Central memory CD8-positive, alpha-beta T cell (primary cell): Measurements from ENCODE around the gene SPRR2B.
"Not testable (repeated sequence)": the region's sequence is repeated elsewhere in the genome, so short reads cannot be mapped to it uniquely, and the experiment has no call there.

ENCODE experiments used
- ATAC-seq: fragments of 150-1000 bp; cut with Tn5 transposase; replicated peaks from 2 replicates; pipeline ENCODE4 v1.10.0; 2022; ENCODE audit warnings: mild to moderate bottlenecking, moderate FRiP score, moderate number of reproducible peaks; ENCODE audit not compliant: poor library complexity, severe bottlenecking; ENCODE audit errors: extremely low read depth
- DNase-seq, 2 donors: peaks; one replicate each; pipeline ENCODE4 v3.0.0; 2021; ENCODE audit warnings: low spot score in 2 of 2
- H3K27ac Mint-ChIP-seq: one replicate; pipeline ENCODE4 v1.8.0; 2022; ENCODE audit warnings: low read depth, mild to moderate bottlenecking, moderate library complexity, mixed read lengths
- H3K27me3 Mint-ChIP-seq: one replicate; pipeline ENCODE4 v1.8.0; 2022; ENCODE audit warnings: mixed read lengths
- H3K36me3 Mint-ChIP-seq: one replicate; pipeline ENCODE4 v1.8.0; 2022; ENCODE audit warnings: mild to moderate bottlenecking, moderate library complexity, mixed read lengths; ENCODE audit not compliant: insufficient read depth
- H3K4me1 Mint-ChIP-seq: one replicate; pipeline ENCODE4 v1.8.0; 2022; ENCODE audit warnings: mixed read lengths
- H3K4me3 Mint-ChIP-seq: one replicate; pipeline ENCODE4 v1.8.0; 2022; ENCODE audit warnings: mild to moderate bottlenecking, moderate library complexity, mixed read lengths
- H3K9me3 Mint-ChIP-seq: one replicate; pipeline ENCODE4 v1.8.0; 2022; ENCODE audit warnings: mixed read lengths

The SPRR2B gene

GRCh38 chr1:153072806-153073726 lies 1.7 kb upstream of the SPRR2B start:
- H3K27ac Mint-ChIP-seq, result no peak overlapping the region
- ATAC-seq (no peak), DNase-seq (no peak)
- H3K36me3 Mint-ChIP-seq, result no peaks in the 10 kb centered on the region
- H3K4me3 Mint-ChIP-seq, result no peak overlapping the region
- no peaks in the 10 kb centered on the region for H3K9me3 Mint-ChIP-seq
- H3K27me3 Mint-ChIP-seq, result peaks cover 28% of the 10 kb centered on the region
- H3K4me1 Mint-ChIP-seq, result no peaks in the 10 kb centered on the region

- Mint-ChIP-seq H3K27ac (no peak overlapping the region), H3K4me1 (no peaks in the 10 kb centered on the region), H3K4me3 (no peak overlapping the region), H3K36me3 (no peaks in the 10 kb centered on the region), H3K27me3 (peaks cover 47% of the 10 kb centered on the region), H3K9me3 (no peaks in the 10 kb centered on the region)
- no peak for ATAC-seq
- no peak for DNase-seq
These were observed 1.2 kb downstream of the SPRR2B start for GRCh38 chr1:153070243-153070642.

GRCh38 chr1:153058826-153059784 lies 12.3 kb downstream of the SPRR2B start:
- Mint-ChIP-seq H3K27me3 (peaks cover 70% of the 10 kb centered on the region), H3K4me3 (no peak overlapping the region), H3K27ac (no peak overlapping the region), H3K9me3 (no peaks in the 10 kb centered on the region), H3K36me3 (no peaks in the 10 kb centered on the region), H3K4me1 (no peaks in the 10 kb centered on the region)
- ATAC-seq (no peak), DNase-seq (no peak)

GRCh38 chr1:153058154-153058553 lies 13.3 kb downstream of the SPRR2B start:
- Mint-ChIP-seq H3K4me3 (no peak overlapping the region), H3K27me3 (peaks cover 72% of the 10 kb centered on the region), H3K4me1 (no peaks in the 10 kb centered on the region), H3K9me3 (no peaks in the 10 kb centered on the region), H3K27ac (no peak overlapping the region), H3K36me3 (no peaks in the 10 kb centered on the region)
- ATAC-seq (no peak), DNase-seq (no peak)

GRCh38 chr1:153057375-153057774 lies 14.0 kb downstream of the SPRR2B start, which contains the start of gene SPRR2A:
Gene SPRR2A, minus strand, starts transcription at chr1:153057512. Its CDS starts 777 bp downstream, at chr1:153056735.
- Mint-ChIP-seq H3K27me3 (peaks cover 77% of the 10 kb centered on the region), H3K4me1 (no peaks in the 10 kb centered on the region), H3K27ac (no peak within 1 kb of the TSS), H3K36me3 (no peaks in the 10 kb centered on the region), H3K4me3 (no peak within 1 kb of the TSS), H3K9me3 (no peaks in the 10 kb centered on the region)
- DNase-seq (no peak), ATAC-seq (no peak)

GRCh38 chr1:153056111-153056510 lies 15.3 kb downstream of the SPRR2B start:
- H3K4me3 Mint-ChIP-seq, DNase-seq, H3K9me3 Mint-ChIP-seq, H3K27ac Mint-ChIP-seq, ATAC-seq, H3K36me3 Mint-ChIP-seq, H3K4me1 Mint-ChIP-seq: not testable (repeated sequence)
- peaks cover 81% of the 10 kb centered on the region for H3K27me3 Mint-ChIP-seq

- DNase-seq (no peak), ATAC-seq (no peak)
- Mint-ChIP-seq H3K27me3 (peaks cover 80% of the 10 kb centered on the region), H3K4me3 (no peak overlapping the region), H3K27ac (no peak overlapping the region), H3K9me3 (no peaks in the 10 kb centered on the region), H3K36me3 (no peaks in the 10 kb centered on the region), H3K4me1 (no peaks in the 10 kb centered on the region)
These were observed 22.2 kb downstream of the SPRR2B start for GRCh38 chr1:153049211-153049610.

GRCh38 chr1:153040950-153041631 lies 30.3 kb downstream of the SPRR2B start, which contains the start of gene SPRR2D:
Gene SPRR2D, minus strand, starts transcription at chr1:153041120. Its CDS starts 774 bp downstream, at chr1:153040346.
- Mint-ChIP-seq H3K27me3 (peaks cover 94% of the 10 kb centered on the region), H3K9me3 (no peaks in the 10 kb centered on the region), H3K27ac (no peak within 1 kb of the TSS), H3K4me1 (no peaks in the 10 kb centered on the region), H3K4me3 (no peak within 1 kb of the TSS), H3K36me3 (no peaks in the 10 kb centered on the region)
- ATAC-seq, result no peak
- no peak for DNase-seq

- Mint-ChIP-seq H3K4me3 (no peak overlapping the region), H3K36me3 (no peaks in the 10 kb centered on the region), H3K4me1 (no peaks in the 10 kb centered on the region), H3K27me3 (peaks cover 69% of the 10 kb centered on the region), H3K9me3 (no peaks in the 10 kb centered on the region), H3K27ac (no peak overlapping the region)
- no peak for DNase-seq
- no peak for ATAC-seq
These were observed 36.2 kb downstream of the SPRR2B start for GRCh38 chr1:153035211-153035610.

GRCh38 chr1:153032677-153033308 lies 38.6 kb downstream of the SPRR2B start:
- ATAC-seq (no peak), DNase-seq (no peak)
- Mint-ChIP-seq H3K36me3 (no peaks in the 10 kb centered on the region), H3K9me3 (no peaks in the 10 kb centered on the region), H3K27ac (no peak overlapping the region), H3K4me1 (no peaks in the 10 kb centered on the region), H3K4me3 (no peak overlapping the region), H3K27me3 (peaks cover 64% of the 10 kb centered on the region)

- Mint-ChIP-seq H3K27ac (no peak overlapping the region), H3K4me1 (no peaks in the 10 kb centered on the region), H3K36me3 (no peaks in the 10 kb centered on the region), H3K4me3 (no peak overlapping the region), H3K27me3 (peaks cover 59% of the 10 kb centered on the region), H3K9me3 (no peaks in the 10 kb centered on the region)
- ATAC-seq (no peak), DNase-seq (no peak)
These were observed 39.3 kb downstream of the SPRR2B start for GRCh38 chr1:153032073-153032472.

- Mint-ChIP-seq H3K4me1 (no peaks in the 10 kb centered on the region), H3K27ac (no peak within 1 kb of the TSS), H3K4me3 (no peak within 1 kb of the TSS), H3K27me3 (peaks cover 55% of the 10 kb centered on the region), H3K36me3 (no peaks in the 10 kb centered on the region), H3K9me3 (no peaks in the 10 kb centered on the region)
- ATAC-seq, result no peak
- no peak for DNase-seq
These were observed 40.5 kb downstream of the SPRR2B start, which contains the start of gene SPRR1B for GRCh38 chr1:153030895-153031294. Gene SPRR1B, plus strand, starts transcription at chr1:153031203. Its CDS starts 1,143 bp downstream, at chr1:153032346.
